ENCODE results near the gene TLDC2. TPM values are rescaled to one million over a fixed set of nuclear protein-coding genes. Genes with fewer than 3 reads are reported as not detected.

TLDC2 gene
- total RNA-seq, 1 donor from 2014 or later, result not detected

DNA sequence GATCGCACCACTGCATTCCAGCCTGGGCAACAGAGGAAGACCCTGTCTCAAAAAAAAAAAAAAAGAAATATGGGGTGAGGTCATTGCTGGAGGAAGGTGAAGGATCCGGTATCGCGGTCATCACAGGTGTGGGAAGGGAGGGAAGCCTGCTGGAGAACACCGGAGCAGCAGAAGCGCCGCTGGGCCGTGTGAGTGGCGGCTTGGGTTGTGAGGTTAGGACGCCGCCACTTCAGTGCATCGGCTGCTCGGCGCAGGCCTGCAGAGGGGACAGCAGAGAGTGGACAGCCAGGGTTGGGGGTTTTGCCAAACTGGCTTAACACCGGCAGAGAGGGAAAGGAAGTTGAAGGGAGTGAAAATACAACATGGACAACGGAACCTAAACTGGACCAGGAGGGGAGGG, 5.4 kb downstream of the TLDC2 start:
- no peak for ATAC-seq (ENCODE audit: low read depth)
- ChIA-PET POLR2A (no interaction called here), CTCF (no interaction called here)
- no peaks in the 10 kb centered on the region for H3K4me1 Mint-ChIP-seq
- H3K27ac Mint-ChIP-seq, result no peak overlapping the region
- no peak for DNase-seq
- no peak overlapping the region for H3K4me3 Mint-ChIP-seq
- no peaks in the 10 kb centered on the region for H3K27me3 Mint-ChIP-seq
- no peaks in the 10 kb centered on the region for H3K9me3 Mint-ChIP-seq
- intact Hi-C loops (cut with micrococcal nuclease), result no loop called here
- no peaks in the 10 kb centered on the region for H3K36me3 Mint-ChIP-seq (ENCODE audit: low read depth)
- TF ChIP-seq, protein P1, sequence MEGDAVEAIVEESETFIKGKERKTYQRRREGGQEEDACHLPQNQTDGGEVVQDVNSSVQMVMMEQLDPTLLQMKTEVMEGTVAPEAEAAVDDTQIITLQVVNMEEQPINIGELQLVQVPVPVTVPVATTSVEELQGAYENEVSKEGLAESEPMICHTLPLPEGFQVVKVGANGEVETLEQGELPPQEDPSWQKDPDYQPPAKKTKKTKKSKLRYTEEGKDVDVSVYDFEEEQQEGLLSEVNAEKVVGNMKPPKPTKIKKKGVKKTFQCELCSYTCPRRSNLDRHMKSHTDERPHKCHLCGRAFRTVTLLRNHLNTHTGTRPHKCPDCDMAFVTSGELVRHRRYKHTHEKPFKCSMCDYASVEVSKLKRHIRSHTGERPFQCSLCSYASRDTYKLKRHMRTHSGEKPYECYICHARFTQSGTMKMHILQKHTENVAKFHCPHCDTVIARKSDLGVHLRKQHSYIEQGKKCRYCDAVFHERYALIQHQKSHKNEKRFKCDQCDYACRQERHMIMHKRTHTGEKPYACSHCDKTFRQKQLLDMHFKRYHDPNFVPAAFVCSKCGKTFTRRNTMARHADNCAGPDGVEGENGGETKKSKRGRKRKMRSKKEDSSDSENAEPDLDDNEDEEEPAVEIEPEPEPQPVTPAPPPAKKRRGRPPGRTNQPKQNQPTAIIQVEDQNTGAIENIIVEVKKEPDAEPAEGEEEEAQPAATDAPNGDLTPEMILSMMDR (IDR thresholded peaks at IDR 0.05), result no peak

DNA sequence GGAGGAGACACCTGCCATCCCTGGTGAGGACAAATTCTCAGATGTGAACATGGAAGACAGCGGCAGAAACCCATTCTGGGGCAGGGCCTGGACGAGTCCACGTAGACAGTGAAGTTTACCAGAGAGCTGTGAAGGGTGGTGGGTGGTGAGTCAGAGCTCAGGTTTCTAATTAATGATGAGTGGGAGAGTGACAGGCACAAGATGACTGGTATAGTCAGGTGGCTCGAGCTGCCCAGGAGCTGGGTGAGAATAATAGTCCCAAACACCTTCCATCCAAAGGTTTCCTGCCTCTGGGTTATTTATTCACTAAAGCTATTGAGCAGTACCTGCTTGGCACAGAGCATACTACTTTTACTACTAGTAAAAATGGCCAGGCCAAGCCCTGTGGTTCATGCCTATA, 6.0 kb downstream of the TLDC2 start:
- no peak for DNase-seq
- ChIA-PET CTCF (interaction anchor here (0.7 to 1.1 kb wide), 3 partner anchors 89 to 269 kb away, joined by 3 to 4 read pairs (median 4); no protein-coding TSS in a partner anchor), POLR2A (interaction anchor here (0.6 kb wide), 1 partner anchor 296 kb away, joined by 7 read pairs; no protein-coding TSS in a partner anchor)
- Mint-ChIP-seq H3K36me3 (ENCODE audit: low read depth) (no peaks in the 10 kb centered on the region), H3K9me3 (no peaks in the 10 kb centered on the region), H3K4me3 (no peak overlapping the region), H3K27ac (no peak overlapping the region), H3K27me3 (no peaks in the 10 kb centered on the region), H3K4me1 (peaks cover 4% of the 10 kb centered on the region)
- intact Hi-C loops (cut with micrococcal nuclease), result no loop called here
- no peak for ATAC-seq (ENCODE audit: low read depth)
- TF ChIP-seq, protein P1 (IDR thresholded peaks at IDR 0.05), result no peak

DNA sequence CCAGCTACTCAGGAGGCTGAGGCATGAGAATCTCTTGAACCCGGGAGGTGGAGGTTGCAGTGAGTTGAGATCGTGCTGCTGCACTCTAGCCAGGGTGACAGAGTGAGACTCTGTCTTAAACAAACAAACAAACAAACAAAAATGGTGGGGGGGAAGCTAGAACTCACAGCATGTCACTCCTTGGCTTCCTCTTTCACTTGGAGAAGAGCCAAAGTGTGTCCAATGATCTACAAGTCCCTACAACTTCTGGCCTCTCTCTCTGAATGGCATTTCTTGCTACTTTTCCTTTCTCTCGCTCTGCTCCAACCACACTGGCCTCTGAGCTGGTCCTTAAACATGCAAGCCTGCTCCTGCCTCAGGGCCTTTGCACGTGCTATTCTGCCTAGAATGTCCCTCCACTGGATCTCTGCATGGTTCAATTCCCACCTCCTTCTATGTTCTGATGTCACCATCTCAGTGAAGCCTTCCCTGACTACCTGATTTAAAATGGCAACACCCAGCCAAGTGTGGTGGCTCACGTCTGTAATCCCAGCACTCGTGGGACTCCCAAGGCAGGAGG, 8.1 kb downstream of the TLDC2 start:
- ChIA-PET POLR2A (interaction anchor here (0.7 kb wide), 2 partner anchors 270 to 280 kb away, joined by 4 read pairs; no protein-coding TSS in a partner anchor), CTCF (interaction anchor here (0.7 to 2.0 kb wide), 3 partner anchors 20 to 270 kb away, joined by 3 to 6 read pairs (median 3); a partner anchor contains a TSS)
- DNase-seq (no peak), ATAC-seq (ENCODE audit: low read depth) (no peak)
- TF ChIP-seq, protein P1 (IDR thresholded peaks at IDR 0.05), result no peak
- H3K27me3 Mint-ChIP-seq, result no peaks in the 10 kb centered on the region
- no peaks in the 10 kb centered on the region for H3K36me3 Mint-ChIP-seq (ENCODE audit: low read depth)
- intact Hi-C loops (cut with micrococcal nuclease), result no loop called here
- H3K9me3 Mint-ChIP-seq, result no peaks in the 10 kb centered on the region
- H3K27ac Mint-ChIP-seq, result no peak overlapping the region
- no peak overlapping the region for H3K4me3 Mint-ChIP-seq
- peaks cover 7% of the 10 kb centered on the region for H3K4me1 Mint-ChIP-seq

DNA sequence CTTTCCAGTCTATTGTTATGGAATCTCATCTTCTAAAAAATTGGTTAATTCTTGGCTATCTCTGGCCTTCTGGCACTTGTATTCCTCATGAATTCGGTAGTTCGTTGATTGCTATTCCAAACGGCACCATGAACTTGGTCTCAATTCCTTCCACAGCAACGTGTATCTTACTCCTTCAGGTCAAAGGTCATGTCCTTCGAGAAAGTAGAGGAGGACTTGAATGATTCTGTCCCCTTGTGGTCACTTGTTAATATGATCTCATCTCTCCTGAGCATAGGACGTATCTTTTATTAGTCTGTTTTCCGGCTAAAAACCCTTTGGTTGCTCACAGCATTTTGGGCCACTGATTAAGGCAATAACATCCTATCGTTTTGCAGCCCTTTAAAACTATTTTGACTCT, 9.4 kb downstream of the TLDC2 start:
- Mint-ChIP-seq H3K27ac (no peak overlapping the region), H3K9me3 (no peaks in the 10 kb centered on the region), H3K36me3 (ENCODE audit: low read depth) (peaks cover 4% of the 10 kb centered on the region), H3K4me3 (no peak overlapping the region), H3K4me1 (peaks cover 7% of the 10 kb centered on the region), H3K27me3 (no peaks in the 10 kb centered on the region)
- TF ChIP-seq, protein P1 (IDR thresholded peaks at IDR 0.05), result no peak
- CTCF ChIA-PET, result interaction anchor here (2.0 kb wide), 1 partner anchor 77 kb away, joined by 11 read pairs; no protein-coding TSS in a partner anchor
- POLR2A ChIA-PET, result no interaction called here
- intact Hi-C loops (cut with micrococcal nuclease), result no loop called here
- no peak for ATAC-seq (ENCODE audit: low read depth)
- no peak for DNase-seq

DNA sequence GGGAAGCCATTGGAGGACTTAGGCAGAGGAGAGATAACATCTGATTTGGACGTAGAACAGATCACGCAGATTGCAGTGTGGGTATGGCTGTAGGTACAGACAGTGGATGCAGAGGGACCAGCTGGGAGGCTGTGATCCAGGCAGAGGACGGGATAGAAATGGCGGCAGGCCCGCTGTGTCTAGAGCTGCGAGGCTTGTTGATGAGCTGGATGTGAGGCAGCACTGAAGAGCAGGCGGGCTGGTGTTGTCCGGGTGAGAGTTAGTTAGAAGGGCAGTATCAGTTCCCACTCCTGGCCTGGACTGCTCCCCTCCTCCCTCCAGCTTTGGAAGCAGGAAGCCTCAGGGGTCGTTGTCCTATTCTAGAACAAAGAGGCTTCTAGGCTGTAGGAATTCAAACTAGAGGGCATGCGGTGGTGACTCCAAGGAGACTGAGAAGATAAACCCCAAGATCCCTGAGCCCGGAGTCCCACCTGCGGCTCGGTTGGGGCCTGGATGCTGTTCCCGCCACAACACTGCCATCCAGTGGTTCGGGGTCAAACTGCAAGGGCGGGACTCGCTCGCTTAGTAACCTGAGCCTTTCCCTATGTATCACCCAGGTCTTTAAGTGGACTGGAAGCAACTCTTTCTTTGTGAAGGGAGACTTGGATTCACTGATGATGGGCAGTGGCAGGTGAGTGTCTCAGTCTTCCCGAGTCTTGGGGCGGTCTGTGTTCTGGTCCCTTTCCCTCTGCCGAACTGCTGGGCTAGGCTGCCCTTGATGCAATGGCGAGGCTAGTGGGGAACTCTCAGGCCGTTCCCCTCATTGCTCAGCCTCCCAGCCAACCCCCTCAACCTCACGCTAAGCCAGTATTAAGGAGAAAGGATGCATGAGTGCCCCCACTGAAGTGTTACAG, 11.2 kb downstream of the TLDC2 start:
- H3K4me1 Mint-ChIP-seq, result peaks cover 7% of the 10 kb centered on the region
- H3K9me3 Mint-ChIP-seq, result no peaks in the 10 kb centered on the region
- H3K4me3 Mint-ChIP-seq, result peak overlapping the region; percentile 59
- ChIA-PET CTCF (interaction anchor here (0.7 to 2.0 kb wide), 26 partner anchors 8 to 1560 kb away, joined by 3 to 13 read pairs (median 5); partner anchors contain the start of gene DSN1), POLR2A (no interaction called here)
- peak; percentile 77 for DNase-seq
- peak; percentile 99 for ATAC-seq (ENCODE audit: low read depth)
- TF ChIP-seq, protein P1 (IDR thresholded peaks at IDR 0.05), result no peak
- H3K27ac Mint-ChIP-seq, result no peak overlapping the region
- intact Hi-C loops (cut with micrococcal nuclease), result loop anchor here (1.0 to 2.0 kb wide), 11 partner anchors 20 to 673 kb away; no protein-coding TSS in a partner anchor
- H3K36me3 Mint-ChIP-seq (ENCODE audit: low read depth), result peaks cover 6% of the 10 kb centered on the region
- H3K27me3 Mint-ChIP-seq, result no peaks in the 10 kb centered on the region

Data from activated B cell treated with CpG ODN at 0.5 μM for 24 hours (primary cell).